Mucosa of rectum (tissue), 2 donors: ENCODE results near the gene PDE3A.

Experiments
- H3K27ac ChIP-seq, 2 donors: one replicate each; pipeline ENCODE4 v1.7.0; 2013; ENCODE audit warnings: inconsistent platforms in 2 of 2, low read depth in 2 of 2, low read length in 2 of 2
- H3K27me3 ChIP-seq, 2 donors: one replicate each; pipeline ENCODE4 v1.7.0; 2013; ENCODE audit warnings: low read length in 2 of 2; ENCODE audit not compliant: control insufficient read depth in 2 of 2, insufficient read depth in 2 of 2
- H3K36me3 ChIP-seq, 2 donors: one replicate each; pipeline ENCODE4 v1.7.0; 2013; ENCODE audit warnings: low read length in 2 of 2; ENCODE audit not compliant: control insufficient read depth in 2 of 2, insufficient read depth in 2 of 2
- H3K4me1 ChIP-seq, 2 donors: one replicate each; pipeline ENCODE4 v1.7.0; 2013; ENCODE audit warnings: low read length in 2 of 2, mild to moderate bottlenecking in 1 of 2; ENCODE audit not compliant: control insufficient read depth in 2 of 2, insufficient read depth in 2 of 2
- H3K4me3 ChIP-seq, 2 donors: one replicate each; pipeline ENCODE4 v1.7.0; 2013; ENCODE audit warnings: low read length in 2 of 2
- H3K9ac ChIP-seq, 2 donors: one replicate each; pipeline ENCODE4 v1.7.0; 2013; ENCODE audit warnings: low read length in 2 of 2, low read depth in 1 of 2, mild to moderate bottlenecking in 1 of 2
- H3K9me3 ChIP-seq, 2 donors: one replicate each; pipeline ENCODE4 v1.7.0; 2013; ENCODE audit warnings: low read length in 2 of 2; ENCODE audit not compliant: control insufficient read depth in 2 of 2
- donor health status: healthy.
- donor health status: Normal muscosa, but diverticular disease.

The PDE3A gene

GRCh38 chr12:20434996-20435395, 66.7 kb downstream of the PDE3A start:
- Histone ChIP-seq H3K36me3 (no peaks in the 10 kb centered on the region), H3K27me3 (no peaks in the 10 kb centered on the region), H3K27ac (no peak overlapping the region), H3K4me3 (no peak overlapping the region), H3K9ac (no peak overlapping the region), H3K9me3 (no peaks in the 10 kb centered on the region), H3K4me1 (peaks cover 2 to 6% of the 10 kb centered on the region in 2 donors)

DNA sequence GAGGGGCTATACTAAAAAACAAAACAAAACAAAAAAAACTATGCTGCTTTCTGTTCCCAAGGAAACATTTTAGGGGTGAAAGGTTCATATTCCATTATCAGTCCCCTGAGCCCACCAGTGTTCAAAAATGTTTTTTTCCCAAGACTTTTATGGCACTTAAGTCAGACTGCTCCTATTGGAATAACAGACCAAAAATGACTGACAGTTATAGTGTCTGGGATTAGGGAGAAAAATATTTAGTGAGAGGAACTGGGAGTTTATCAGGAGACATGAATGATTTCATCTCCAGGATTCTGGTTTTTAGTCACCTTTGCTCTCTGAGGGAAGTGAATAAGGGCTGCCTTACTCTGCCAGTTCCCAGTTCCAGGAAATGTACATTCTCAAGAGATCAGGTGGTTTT, 68.0 kb downstream of the PDE3A start:
- Histone ChIP-seq H3K27me3 (no peaks in the 10 kb centered on the region), H3K27ac (no peak overlapping the region), H3K36me3 (no peaks in the 10 kb centered on the region), H3K9me3 (no peaks in the 10 kb centered on the region), H3K4me3 (no peak overlapping the region), H3K4me1 (peaks cover 2 to 6% of the 10 kb centered on the region in 2 donors), H3K9ac (no peak overlapping the region)

- no peaks in the 10 kb centered on the region for H3K9me3 ChIP-seq
- no peaks in the 10 kb centered on the region for H3K27me3 ChIP-seq
- no peaks in the 10 kb centered on the region for H3K36me3 ChIP-seq
- H3K9ac ChIP-seq, result no peak overlapping the region
- H3K4me3 ChIP-seq, result no peak overlapping the region
- no peaks in the 10 kb centered on the region for H3K4me1 ChIP-seq
- H3K27ac ChIP-seq, result no peak overlapping the region
Observed at GRCh38 chr12:20438299-20438779, 70.0 kb downstream of the PDE3A start.

DNA sequence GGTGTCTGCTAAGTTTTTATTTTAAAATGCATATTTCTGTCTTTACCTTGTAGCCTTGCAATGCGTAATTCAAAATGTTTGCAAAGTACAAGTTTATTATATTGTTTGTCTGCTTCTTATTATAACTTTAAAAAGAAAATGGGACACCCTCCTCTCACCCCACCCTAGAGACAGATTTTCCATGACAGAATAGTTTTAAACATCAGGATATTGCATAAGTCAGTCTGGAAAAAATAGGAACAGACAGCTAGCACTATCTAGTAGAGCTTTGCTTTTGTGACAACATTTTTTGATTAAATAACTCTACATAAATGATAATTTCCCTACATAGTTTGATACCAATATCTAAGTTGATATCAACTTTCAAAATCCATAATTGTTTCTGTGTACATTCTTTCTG, 71.3 kb downstream of the PDE3A start:
- no peaks in the 10 kb centered on the region for H3K27me3 ChIP-seq
- no peak overlapping the region for H3K4me3 ChIP-seq
- H3K9ac ChIP-seq, result no peak overlapping the region
- no peaks in the 10 kb centered on the region for H3K9me3 ChIP-seq
- no peaks in the 10 kb centered on the region for H3K36me3 ChIP-seq
- no peak overlapping the region for H3K27ac ChIP-seq
- peaks cover 0 to 8% of the 10 kb centered on the region in 2 donors for H3K4me1 ChIP-seq

- Histone ChIP-seq H3K9ac (no peak overlapping the region), H3K27ac (no peak overlapping the region), H3K27me3 (no peaks in the 10 kb centered on the region), H3K4me3 (no peak overlapping the region), H3K9me3 (no peaks in the 10 kb centered on the region), H3K4me1 (peaks cover 0 to 8% of the 10 kb centered on the region in 2 donors), H3K36me3 (no peaks in the 10 kb centered on the region)
Observed at GRCh38 chr12:20440408-20440807, 72.1 kb downstream of the PDE3A start.

- Histone ChIP-seq H3K9ac (no peak overlapping the region), H3K9me3 (no peaks in the 10 kb centered on the region), H3K36me3 (peaks cover 0 to 6% of the 10 kb centered on the region in 2 donors), H3K4me1 (peaks cover 0 to 8% of the 10 kb centered on the region in 2 donors), H3K27me3 (no peaks in the 10 kb centered on the region), H3K4me3 (no peak overlapping the region), H3K27ac (no peak overlapping the region)
Observed at GRCh38 chr12:20442322-20442721, 74.0 kb downstream of the PDE3A start.

DNA sequence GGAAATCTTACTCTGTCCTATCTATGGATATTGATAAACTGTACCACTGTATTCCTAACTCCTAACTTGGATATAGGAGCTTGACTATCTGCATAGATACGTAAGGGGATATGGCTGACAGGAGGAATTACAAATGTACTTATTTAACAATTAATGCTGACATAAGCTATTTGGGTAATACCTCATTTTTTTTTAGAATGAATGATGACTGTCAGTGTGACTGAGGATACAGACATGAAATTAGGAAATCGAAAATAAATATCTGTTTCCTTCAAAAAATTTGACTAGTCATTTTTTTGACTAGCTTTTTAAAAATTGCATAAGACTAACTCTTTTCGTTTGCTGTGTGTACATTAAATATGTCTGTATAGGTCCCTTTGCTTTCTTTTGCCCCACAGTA, 74.9 kb downstream of the PDE3A start:
- Histone ChIP-seq H3K27ac (no peak overlapping the region), H3K36me3 (peaks cover 0 to 6% of the 10 kb centered on the region in 2 donors), H3K9ac (no peak overlapping the region), H3K27me3 (no peaks in the 10 kb centered on the region), H3K4me1 (peaks cover 0 to 8% of the 10 kb centered on the region in 2 donors), H3K4me3 (no peak overlapping the region), H3K9me3 (no peaks in the 10 kb centered on the region)

DNA sequence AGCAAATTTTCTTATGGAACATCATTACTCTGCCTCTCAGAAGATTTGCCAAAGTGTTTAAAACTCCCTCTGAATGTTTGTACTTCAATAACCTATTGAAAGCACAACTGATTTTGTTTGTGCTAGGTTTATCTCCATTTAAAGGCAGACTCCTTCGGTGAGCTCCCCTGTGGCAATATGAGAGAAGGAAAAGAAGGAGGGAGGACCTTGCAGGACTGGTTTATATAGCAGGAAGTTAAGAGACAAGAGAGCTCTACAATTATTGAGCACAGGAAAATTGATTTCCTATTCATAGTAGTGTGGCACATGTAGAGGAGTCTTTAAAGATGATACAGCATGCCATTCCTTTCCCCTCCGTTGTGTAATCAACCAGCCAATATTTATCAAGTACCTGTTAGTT, 75.5 kb downstream of the PDE3A start:
- Histone ChIP-seq H3K27me3 (no peaks in the 10 kb centered on the region), H3K9me3 (no peaks in the 10 kb centered on the region), H3K4me1 (peaks cover 0 to 8% of the 10 kb centered on the region in 2 donors), H3K36me3 (peaks cover 0 to 6% of the 10 kb centered on the region in 2 donors), H3K27ac (no peak overlapping the region), H3K4me3 (no peak overlapping the region), H3K9ac (no peak overlapping the region)

DNA sequence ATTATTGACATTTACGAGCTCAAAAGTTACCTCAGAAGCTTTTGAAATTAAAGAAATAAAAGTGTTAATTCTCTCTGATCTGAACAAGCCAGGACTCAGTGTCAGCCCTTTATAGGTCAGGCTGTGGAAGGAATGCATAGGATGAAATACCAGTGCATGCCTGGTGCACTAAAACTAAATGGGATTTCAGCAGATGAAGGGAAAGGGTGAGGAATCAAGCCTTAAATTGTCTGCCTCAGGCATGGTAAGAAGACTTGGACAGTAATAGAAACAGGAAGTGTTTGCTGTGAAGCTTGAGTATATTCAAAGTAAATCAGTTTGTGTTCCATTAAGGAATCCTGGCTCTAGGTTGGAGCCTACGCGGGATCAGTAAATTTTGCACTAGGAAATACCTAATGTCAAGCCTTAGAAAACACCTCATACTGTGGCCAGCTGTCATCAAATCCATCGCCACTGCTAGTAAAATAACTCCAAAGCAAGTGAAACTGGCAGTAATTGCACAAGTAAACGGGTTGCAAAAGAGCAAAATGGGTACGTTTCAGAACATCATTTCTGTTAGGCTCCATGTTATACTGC, 76.3 kb downstream of the PDE3A start:
- H3K27me3 ChIP-seq, result no peaks in the 10 kb centered on the region
- no peak overlapping the region for H3K27ac ChIP-seq
- no peak overlapping the region for H3K9ac ChIP-seq
- H3K4me3 ChIP-seq, result no peak overlapping the region
- peaks cover 0 to 8% of the 10 kb centered on the region in 2 donors for H3K4me1 ChIP-seq
- no peaks in the 10 kb centered on the region for H3K9me3 ChIP-seq
- H3K36me3 ChIP-seq, result peaks cover 0 to 6% of the 10 kb centered on the region in 2 donors

DNA sequence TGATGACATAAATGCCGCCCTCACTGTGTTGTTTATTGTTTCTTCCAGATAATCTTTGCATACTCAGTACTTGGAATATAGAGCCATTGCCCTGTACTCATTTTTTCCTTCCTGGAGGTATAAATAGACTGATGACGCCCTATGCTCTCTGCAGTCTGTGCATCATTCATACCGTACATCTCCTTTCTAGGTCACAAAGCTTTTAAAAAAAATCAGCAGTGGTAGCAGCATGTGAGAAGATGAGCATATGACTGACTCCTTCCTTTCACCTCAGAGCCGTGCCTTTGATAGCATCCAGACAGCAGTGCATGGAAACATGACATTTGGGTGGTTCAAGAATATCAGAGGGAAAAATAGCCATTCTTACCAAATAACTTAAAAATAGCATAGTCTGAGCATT, 77.3 kb downstream of the PDE3A start:
- H3K27me3 ChIP-seq, result no peaks in the 10 kb centered on the region
- H3K9me3 ChIP-seq, result no peaks in the 10 kb centered on the region
- H3K4me1 ChIP-seq, result peaks cover 0 to 8% of the 10 kb centered on the region in 2 donors
- no peak overlapping the region for H3K9ac ChIP-seq
- peaks cover 0 to 8% of the 10 kb centered on the region in 2 donors for H3K36me3 ChIP-seq
- no peak overlapping the region for H3K4me3 ChIP-seq
- no peak overlapping the region for H3K27ac ChIP-seq
